Panc1 (cell line): ENCODE results near the gene MS4A18. TPM values are rescaled to one million over a fixed set of nuclear protein-coding genes. Genes with fewer than 3 reads are reported as not detected.
"Not testable (repeated sequence)": the region's sequence is repeated elsewhere in the genome, so short reads cannot be mapped to it uniquely, and the experiment has no call there.

Experiments used
- ATAC-seq: fragments of 200-7000 bp; cut with Tn5 transposase; 2 replicates; pipeline ENCODE4 v1.9.1; 2020; ENCODE audit warnings: mild to moderate bottlenecking, moderate library complexity
- BruUV-seq: library from RNA; stranded (reverse); fragments of 400-500 nt; replicated peaks from 2 replicates; lab custom pipeline; 2021; lab: Mats Ljungman, UMichigan
- CTCF ChIA-PET: fragments of 300-600 bp; sonication (Branson Sonifier 250); formaldehyde crosslinking; loops from one replicate; lab custom pipeline; 2022; ENCODE audit warnings: antibody characterized with exemption; lab: Charles Lee
- POLR2A ChIA-PET: fragments of 300-600 bp; sonication (Branson Sonifier 250); formaldehyde crosslinking; loops from one replicate; lab custom pipeline; 2022; ENCODE audit warnings: antibody characterized with exemption; lab: Charles Lee
- DNase-seq: peaks from one replicate; pipeline ENCODE4 v3.0.0-alpha.2; 2010; ENCODE audit warnings: low read depth, low spot score
- H3K27ac ChIP-seq: 2 replicates; pipeline ENCODE4 v1.5.1; 2011; ENCODE audit warnings: mild to moderate bottlenecking, low read length, inconsistent platforms
- H3K27me3 ChIP-seq: fragments of 200-500 bp; sonication (Bioruptor generic); 2 replicates; pipeline ENCODE4 v1.6.0; 2014; ENCODE audit warnings: low read length, inconsistent platforms; ENCODE audit not compliant: control insufficient read depth, insufficient read depth
- H3K36me3 ChIP-seq: fragments of 200-500 bp; sonication (Bioruptor generic); 2 replicates; pipeline ENCODE4 v1.5.1; 2014; ENCODE audit warnings: inconsistent platforms, mild to moderate bottlenecking, low read length, moderate library complexity; ENCODE audit not compliant: control insufficient read depth, insufficient read depth
- H3K4me1 ChIP-seq: 2 replicates; pipeline ENCODE4 v1.5.1; 2011; ENCODE audit warnings: inconsistent platforms, mild to moderate bottlenecking, low read length, moderate library complexity; ENCODE audit not compliant: control insufficient read depth, insufficient read depth
- H3K4me3 ChIP-seq, 2 experiments: 2 replicates each; pipeline ENCODE4 v1.5.1; 2011 to 2012; ENCODE audit warnings: low read depth in 2 of 2, low read length in 2 of 2, mild to moderate bottlenecking in 2 of 2, inconsistent platforms in 1 of 2, moderate library complexity in 1 of 2
- H3K9me3 ChIP-seq: fragments of 200-500 bp; sonication (Bioruptor generic); 2 replicates; pipeline ENCODE4 v1.5.1; 2014; ENCODE audit warnings: low read depth, mild to moderate bottlenecking, inconsistent platforms, low read length, moderate library complexity; ENCODE audit not compliant: control insufficient read depth, insufficient read depth
- POLR2AphosphoS5 ChIP-seq: IDR thresholded peaks from 2 replicates; pipeline ENCODE4 v1.6.1; 2012; ENCODE audit warnings: mild to moderate bottlenecking, low read depth, low read length, moderate library complexity
- SIN3A ChIP-seq: IDR thresholded peaks from 2 replicates; pipeline ENCODE4 v1.6.1; 2012; ENCODE audit warnings: low read depth, mild to moderate bottlenecking, low read length, moderate library complexity, borderline replicate concordance; ENCODE audit not compliant: insufficient read depth
- TCF7L2 ChIP-seq: IDR thresholded peaks from 2 replicates; pipeline ENCODE4 v1.6.1; 2011; ENCODE audit warnings: mild to moderate bottlenecking, low read depth, low read length, inconsistent platforms
- in situ Hi-C: cut with HindIII; loops from 2 replicates; pipeline ENCODE4 v1.10.0; 2016; ENCODE audit warnings: low sequenced_read_pairs, low pct_unique_long_range_greater_than_20kb
- intact Hi-C: fragments of 100-400 bp; cut with micrococcal nuclease; formaldehyde crosslinking; loops from one replicate; pipeline ENCODE4 v1.10.0; 2022; ENCODE audit not compliant: unreplicated experiment
- total RNA-seq: library from RNA; stranded (reverse); gene quantifications from one replicate; pipeline ENCODE4 v1.2.1, GENCODE V29; 2021; ENCODE audit not compliant: unreplicated experiment
- TF ChIP-seq, protein P1 (sequence below): fragments of 450-650 bp; IDR thresholded peaks from 2 replicates; pipeline ENCODE4 v1.5.1; 2017; ENCODE audit warnings: mild to moderate bottlenecking
- TF ChIP-seq, protein P2 (sequence below), 2 experiments: IDR thresholded peaks; 2 replicates each; pipeline ENCODE4 v1.6.1; 2011 to 2012; ENCODE audit warnings: low read depth in 2 of 2, control low read depth in 1 of 2, low read length in 1 of 2, mild to moderate bottlenecking in 1 of 2, moderate library complexity in 1 of 2; ENCODE audit not compliant: insufficient read depth in 1 of 2

MS4A18 gene
- total RNA-seq, 1 experiment from 2014 or later: not detected

DNA sequence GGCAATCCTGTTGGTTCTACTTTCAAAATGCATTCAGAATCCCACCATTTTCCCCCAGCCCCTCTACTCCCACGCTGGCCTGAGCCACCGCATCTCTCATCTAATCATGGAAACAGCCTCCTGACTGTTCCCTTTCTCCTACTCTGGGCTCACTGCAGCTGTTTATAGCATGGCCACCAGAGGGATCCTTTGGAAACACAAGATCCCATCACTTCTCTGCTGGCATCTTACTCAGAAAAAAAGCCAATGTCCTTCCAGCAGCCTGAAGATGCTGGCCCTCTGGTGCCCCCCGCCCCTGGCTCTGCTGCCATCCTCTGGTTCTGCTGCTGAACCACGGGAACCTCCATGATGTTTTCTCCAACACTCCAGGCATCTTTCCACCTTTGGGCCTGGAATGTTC, 14.0 kb upstream of the MS4A18 start:
- no TSS peak for BruUV-seq
- ATAC-seq: no peak
- no peaks in the 10 kb centered on the region for H3K4me1 ChIP-seq

DNA sequence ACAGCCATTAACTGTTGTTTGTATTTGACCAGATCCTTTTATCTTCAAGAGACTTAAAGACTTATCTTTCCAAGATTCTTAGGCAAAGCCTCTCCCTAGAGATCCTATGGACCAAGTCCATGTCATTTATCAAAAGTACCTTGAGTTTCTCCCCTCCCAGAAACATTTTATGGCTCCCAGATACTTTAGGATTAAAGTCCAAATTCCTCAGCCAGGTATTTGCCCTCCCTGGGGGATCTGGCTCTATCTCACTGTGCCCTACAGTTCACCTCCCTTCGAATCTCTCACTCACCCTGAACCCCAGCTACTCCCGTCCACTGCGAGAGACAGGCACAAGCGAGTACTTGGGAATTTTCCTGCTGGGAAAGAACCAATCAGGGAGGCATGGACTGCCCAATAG, 13.2 kb upstream of the MS4A18 start:
- Histone ChIP-seq H3K27me3 (peaks cover 10% of the 10 kb centered on the region), H3K36me3 (no peaks in the 10 kb centered on the region), H3K27ac (no peak overlapping the region), H3K9me3 (no peaks in the 10 kb centered on the region), H3K4me1 (no peaks in the 10 kb centered on the region), H3K4me3 (no peak overlapping the region)
- intact Hi-C loops (no loop called here), in situ Hi-C loops (no loop called here)
- no peak for DNase-seq
- TF ChIP-seq, protein P1, sequence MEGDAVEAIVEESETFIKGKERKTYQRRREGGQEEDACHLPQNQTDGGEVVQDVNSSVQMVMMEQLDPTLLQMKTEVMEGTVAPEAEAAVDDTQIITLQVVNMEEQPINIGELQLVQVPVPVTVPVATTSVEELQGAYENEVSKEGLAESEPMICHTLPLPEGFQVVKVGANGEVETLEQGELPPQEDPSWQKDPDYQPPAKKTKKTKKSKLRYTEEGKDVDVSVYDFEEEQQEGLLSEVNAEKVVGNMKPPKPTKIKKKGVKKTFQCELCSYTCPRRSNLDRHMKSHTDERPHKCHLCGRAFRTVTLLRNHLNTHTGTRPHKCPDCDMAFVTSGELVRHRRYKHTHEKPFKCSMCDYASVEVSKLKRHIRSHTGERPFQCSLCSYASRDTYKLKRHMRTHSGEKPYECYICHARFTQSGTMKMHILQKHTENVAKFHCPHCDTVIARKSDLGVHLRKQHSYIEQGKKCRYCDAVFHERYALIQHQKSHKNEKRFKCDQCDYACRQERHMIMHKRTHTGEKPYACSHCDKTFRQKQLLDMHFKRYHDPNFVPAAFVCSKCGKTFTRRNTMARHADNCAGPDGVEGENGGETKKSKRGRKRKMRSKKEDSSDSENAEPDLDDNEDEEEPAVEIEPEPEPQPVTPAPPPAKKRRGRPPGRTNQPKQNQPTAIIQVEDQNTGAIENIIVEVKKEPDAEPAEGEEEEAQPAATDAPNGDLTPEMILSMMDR: no peak
- TF ChIP-seq SIN3A: no peak
- TF ChIP-seq, protein P2, sequence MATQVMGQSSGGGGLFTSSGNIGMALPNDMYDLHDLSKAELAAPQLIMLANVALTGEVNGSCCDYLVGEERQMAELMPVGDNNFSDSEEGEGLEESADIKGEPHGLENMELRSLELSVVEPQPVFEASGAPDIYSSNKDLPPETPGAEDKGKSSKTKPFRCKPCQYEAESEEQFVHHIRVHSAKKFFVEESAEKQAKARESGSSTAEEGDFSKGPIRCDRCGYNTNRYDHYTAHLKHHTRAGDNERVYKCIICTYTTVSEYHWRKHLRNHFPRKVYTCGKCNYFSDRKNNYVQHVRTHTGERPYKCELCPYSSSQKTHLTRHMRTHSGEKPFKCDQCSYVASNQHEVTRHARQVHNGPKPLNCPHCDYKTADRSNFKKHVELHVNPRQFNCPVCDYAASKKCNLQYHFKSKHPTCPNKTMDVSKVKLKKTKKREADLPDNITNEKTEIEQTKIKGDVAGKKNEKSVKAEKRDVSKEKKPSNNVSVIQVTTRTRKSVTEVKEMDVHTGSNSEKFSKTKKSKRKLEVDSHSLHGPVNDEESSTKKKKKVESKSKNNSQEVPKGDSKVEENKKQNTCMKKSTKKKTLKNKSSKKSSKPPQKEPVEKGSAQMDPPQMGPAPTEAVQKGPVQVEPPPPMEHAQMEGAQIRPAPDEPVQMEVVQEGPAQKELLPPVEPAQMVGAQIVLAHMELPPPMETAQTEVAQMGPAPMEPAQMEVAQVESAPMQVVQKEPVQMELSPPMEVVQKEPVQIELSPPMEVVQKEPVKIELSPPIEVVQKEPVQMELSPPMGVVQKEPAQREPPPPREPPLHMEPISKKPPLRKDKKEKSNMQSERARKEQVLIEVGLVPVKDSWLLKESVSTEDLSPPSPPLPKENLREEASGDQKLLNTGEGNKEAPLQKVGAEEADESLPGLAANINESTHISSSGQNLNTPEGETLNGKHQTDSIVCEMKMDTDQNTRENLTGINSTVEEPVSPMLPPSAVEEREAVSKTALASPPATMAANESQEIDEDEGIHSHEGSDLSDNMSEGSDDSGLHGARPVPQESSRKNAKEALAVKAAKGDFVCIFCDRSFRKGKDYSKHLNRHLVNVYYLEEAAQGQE (IDR thresholded peaks at IDR 0.05; ENCODE audit: insufficient read depth in 1 of 2, low read depth in 2 of 2, low read length in 1 of 2): no peak
- no peak for TF ChIP-seq TCF7L2
- no peak for TF ChIP-seq POLR2AphosphoS5
- BruUV-seq: no TSS peak
- no peak for ATAC-seq
- ChIA-PET POLR2A (no interaction called here), CTCF (no interaction called here)

More for the DNA sequence above, 14.0 kb upstream of the MS4A18 start:
- H3K9me3 ChIP-seq: no peaks in the 10 kb centered on the region
- no peak overlapping the region for H3K4me3 ChIP-seq
- no peak for DNase-seq
- no peak overlapping the region for H3K27ac ChIP-seq
- POLR2A ChIA-PET: no interaction called here
- in situ Hi-C loops (no loop called here), intact Hi-C loops (no loop called here)
- H3K36me3 ChIP-seq: no peaks in the 10 kb centered on the region
- TF ChIP-seq, protein P1: peak; percentile 53
- no peak for TF ChIP-seq TCF7L2
- CTCF ChIA-PET: no interaction called here
- peaks cover 9% of the 10 kb centered on the region; the same call in 1 of the 2 replicates for H3K27me3 ChIP-seq

DNA sequence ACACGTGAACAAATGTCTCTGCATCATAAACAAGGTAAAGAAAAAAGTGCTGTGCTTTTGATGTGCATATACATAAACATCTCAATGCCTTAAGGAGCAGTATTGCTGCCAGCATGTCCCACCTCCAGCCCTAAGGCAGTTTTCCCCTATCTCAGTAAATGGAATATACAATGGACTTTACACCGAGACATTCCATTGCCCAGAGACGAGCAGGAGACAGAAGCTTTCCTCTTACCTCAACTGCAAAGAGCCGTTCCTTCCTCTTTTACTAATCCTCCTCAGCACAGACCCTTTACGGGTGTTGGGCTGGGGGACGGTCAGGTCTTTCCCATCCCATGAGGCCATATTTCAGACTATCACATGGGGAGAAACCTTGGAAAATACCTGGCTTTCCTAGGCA, 11.1 kb upstream of the MS4A18 start:
- H3K36me3 ChIP-seq, ATAC-seq, H3K27me3 ChIP-seq, CTCF ChIA-PET, H3K4me3 ChIP-seq, intact Hi-C loops, DNase-seq, POLR2A ChIA-PET, H3K27ac ChIP-seq, H3K9me3 ChIP-seq, BruUV-seq, H3K4me1 ChIP-seq, in situ Hi-C loops: not testable (repeated sequence)
